NT2/D1 (cell line): ENCODE results near the gene POGLUT3.

Experiments
- DNase-seq: peaks from one replicate; pipeline ENCODE4 v3.0.0-alpha.2; 2011; ENCODE audit warnings: low read depth, low spot score
- H3K27me3 ChIP-seq: 2 replicates; pipeline ENCODE4 v1.6.0; 2011; ENCODE audit warnings: mild to moderate bottlenecking; ENCODE audit not compliant: insufficient read length, insufficient read depth
- H3K36me3 ChIP-seq: 2 replicates; pipeline ENCODE4 v1.6.1; 2011; ENCODE audit warnings: mild to moderate bottlenecking, low read length, mixed read lengths; ENCODE audit not compliant: insufficient read depth, insufficient read length
- H3K4me1 ChIP-seq: 2 replicates; pipeline ENCODE4 v1.5.1; 2011; ENCODE audit not compliant: insufficient read depth, insufficient read length
- H3K4me3 ChIP-seq: 2 replicates; pipeline ENCODE4 v1.5.1; 2011; ENCODE audit warnings: low read depth; ENCODE audit not compliant: insufficient read length
- H3K9ac ChIP-seq: 2 replicates; pipeline ENCODE4 v1.6.0; 2011; ENCODE audit warnings: low read depth; ENCODE audit not compliant: insufficient read length
- H3K9me3 ChIP-seq: 2 replicates; pipeline ENCODE4 v1.5.1; 2011; ENCODE audit warnings: mild to moderate bottlenecking, low read length; ENCODE audit not compliant: insufficient read depth
- SUZ12 ChIP-seq: IDR thresholded peaks from 2 replicates; pipeline ENCODE4 v1.6.1; 2011; ENCODE audit not compliant: insufficient read length, insufficient read depth; ENCODE audit errors: extremely low read depth
- YY1 ChIP-seq: IDR thresholded peaks from 2 replicates; pipeline ENCODE4 v1.6.1; 2011; ENCODE audit not compliant: insufficient read length, insufficient read depth
- ZNF274 ChIP-seq: IDR thresholded peaks from 2 replicates; pipeline ENCODE4 v1.6.1; 2011; ENCODE audit warnings: mild to moderate bottlenecking, low read depth, low read length

The POGLUT3 gene

GRCh38 chr11:108500169-108500568 is 2.0 kb upstream of the POGLUT3 start:
- H3K9ac ChIP-seq: no peak overlapping the region
- H3K36me3 ChIP-seq: peaks cover 6% of the 10 kb centered on the region
- no peaks in the 10 kb centered on the region for H3K9me3 ChIP-seq
- no peak for TF ChIP-seq ZNF274
- no peak for TF ChIP-seq SUZ12
- TF ChIP-seq YY1: no peak
- H3K4me1 ChIP-seq: no peaks in the 10 kb centered on the region
- no peaks in the 10 kb centered on the region for H3K27me3 ChIP-seq
- DNase-seq: no peak
- H3K4me3 ChIP-seq: no peak overlapping the region

GRCh38 chr11:108498816-108499408 is 728 bp upstream of the POGLUT3 start:
- peak overlapping the region; percentile 64 for H3K4me3 ChIP-seq
- H3K9ac ChIP-seq: peak overlapping the region; percentile 90

DNA sequence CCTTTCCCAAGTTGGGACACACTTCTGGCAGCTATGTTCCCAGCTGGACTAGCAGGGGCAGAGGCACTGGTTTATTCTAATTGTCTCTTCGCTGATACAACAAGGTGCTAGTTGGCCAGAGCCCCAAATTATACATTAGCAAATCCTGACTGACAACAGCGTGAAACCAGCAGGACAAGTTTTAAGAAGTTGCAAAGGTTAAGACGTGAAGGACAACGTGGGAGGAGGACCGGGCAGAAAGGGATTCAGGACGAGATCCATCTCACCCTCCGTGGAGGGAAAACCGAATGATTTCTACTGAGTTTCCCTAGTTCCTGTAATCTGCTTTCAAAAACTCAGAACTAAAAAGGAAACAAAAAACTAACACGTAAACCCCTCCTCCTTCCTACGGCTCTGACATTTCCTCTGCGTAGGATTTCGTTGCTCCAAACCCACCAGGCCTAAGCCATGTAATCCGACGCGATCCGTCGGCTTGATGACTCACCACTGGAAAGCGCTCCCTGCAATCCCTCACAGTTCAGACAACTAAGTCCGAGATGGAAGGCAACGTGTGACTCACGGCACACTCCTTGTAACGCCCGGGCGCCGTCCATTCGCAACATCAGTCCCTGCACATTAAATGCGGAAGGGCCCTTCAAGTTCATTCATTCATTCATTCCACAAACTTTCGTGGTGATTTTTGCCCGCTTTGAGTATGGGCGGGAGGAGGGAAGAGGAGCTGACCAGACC is 703 bp downstream of the POGLUT3 start:
- peak; percentile 87 for DNase-seq
- TF ChIP-seq YY1 (no peak), SUZ12 (no peak), ZNF274 (no peak)
- Histone ChIP-seq H3K4me1 (no peaks in the 10 kb centered on the region), H3K4me3 (peak overlapping the region; percentile 64), H3K9ac (peak overlapping the region; percentile 90), H3K9me3 (no peaks in the 10 kb centered on the region), H3K27me3 (no peaks in the 10 kb centered on the region), H3K36me3 (peaks cover 8% of the 10 kb centered on the region)

More at GRCh38 chr11:108498816-108499408, 728 bp upstream of the POGLUT3 start:
- no peak for DNase-seq
- TF ChIP-seq ZNF274 (no peak), SUZ12 (no peak), YY1 (no peak)
- Histone ChIP-seq H3K4me1 (no peaks in the 10 kb centered on the region), H3K9me3 (no peaks in the 10 kb centered on the region), H3K36me3 (peaks cover 8% of the 10 kb centered on the region), H3K27me3 (no peaks in the 10 kb centered on the region)

- H3K9ac ChIP-seq: no peak overlapping the region
- H3K27me3 ChIP-seq: no peaks in the 10 kb centered on the region
- H3K36me3 ChIP-seq: peaks cover 8% of the 10 kb centered on the region
- no peak for DNase-seq
- no peaks in the 10 kb centered on the region for H3K9me3 ChIP-seq
- no peak for TF ChIP-seq YY1
- TF ChIP-seq ZNF274: no peak
- TF ChIP-seq SUZ12: no peak
- no peak overlapping the region for H3K4me3 ChIP-seq
- H3K4me1 ChIP-seq: no peaks in the 10 kb centered on the region
These were observed 1.4 kb downstream of the POGLUT3 start for GRCh38 chr11:108496643-108497256.

- H3K4me3 ChIP-seq: no peak overlapping the region
- H3K4me1 ChIP-seq: no peaks in the 10 kb centered on the region
- no peaks in the 10 kb centered on the region for H3K9me3 ChIP-seq
- DNase-seq: no peak
- TF ChIP-seq SUZ12 (no peak), ZNF274 (no peak), YY1 (no peak)
- peaks cover 12% of the 10 kb centered on the region for H3K36me3 ChIP-seq
- no peaks in the 10 kb centered on the region for H3K27me3 ChIP-seq
- no peak overlapping the region for H3K9ac ChIP-seq
These were observed 2.9 kb downstream of the POGLUT3 start for GRCh38 chr11:108495326-108495725.

DNA sequence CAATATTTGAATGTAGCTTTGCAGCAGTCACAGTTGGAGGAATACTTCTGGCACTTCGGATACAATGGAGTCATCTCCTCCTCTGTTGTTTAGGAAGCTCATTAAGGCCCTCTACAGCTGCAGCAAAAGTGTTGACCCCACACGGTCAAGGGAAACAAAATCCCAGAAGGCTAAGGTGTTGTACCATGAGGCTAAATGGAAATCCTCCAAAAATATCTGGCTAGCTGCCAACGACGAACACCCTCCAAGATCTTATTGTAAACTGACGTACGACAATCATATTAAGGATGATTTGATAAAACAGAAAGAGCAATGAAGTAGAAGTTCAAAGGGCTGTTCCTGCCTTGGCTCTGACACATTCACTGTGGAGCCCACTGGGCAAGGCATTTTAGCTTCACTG is 4.0 kb downstream of the POGLUT3 start:
- no peak for DNase-seq
- Histone ChIP-seq H3K4me1 (no peaks in the 10 kb centered on the region), H3K27me3 (no peaks in the 10 kb centered on the region), H3K4me3 (no peak overlapping the region), H3K9me3 (no peaks in the 10 kb centered on the region), H3K36me3 (peaks cover 20% of the 10 kb centered on the region), H3K9ac (no peak overlapping the region)
- no peak for TF ChIP-seq ZNF274
- TF ChIP-seq YY1: no peak
- TF ChIP-seq SUZ12: no peak

- Histone ChIP-seq H3K36me3 (peaks cover 25% of the 10 kb centered on the region), H3K9ac (no peak overlapping the region), H3K27me3 (no peaks in the 10 kb centered on the region), H3K9me3 (no peaks in the 10 kb centered on the region), H3K4me1 (no peaks in the 10 kb centered on the region), H3K4me3 (no peak overlapping the region)
- no peak for DNase-seq
- TF ChIP-seq YY1: no peak
- TF ChIP-seq ZNF274: no peak
These were observed 6.2 kb downstream of the POGLUT3 start for GRCh38 chr11:108491936-108492335.
